PFSK-1 (cell line): ENCODE data around the gene RBCK1.

Experiments
- FOXP2 ChIP-seq: optimal IDR thresholded peaks from 2 replicates; pipeline ENCODE3; 2011; ENCODE audit warnings: borderline replicate concordance, control low read depth, inconsistent platforms; ENCODE audit not compliant: insufficient read depth; ENCODE audit errors: extremely low read length, extremely low read depth
- POLR2AphosphoS5 ChIP-seq: IDR thresholded peaks from 2 replicates; pipeline ENCODE4 v1.6.1; 2012; ENCODE audit warnings: low read depth, mild to moderate bottlenecking, control low read depth, low read length, moderate library complexity
- REST ChIP-seq, 2 experiments: IDR thresholded peaks; 2 replicates each; pipeline versions ENCODE4 v1.6.1 to v1.8.0; 2011 to 2012; ENCODE audit warnings: low read depth in 2 of 2, low read length in 2 of 2, control low read depth in 1 of 2, inconsistent platforms in 1 of 2, mild to moderate bottlenecking in 1 of 2, moderate library complexity in 1 of 2; ENCODE audit not compliant: insufficient read depth in 1 of 2
- SIN3A ChIP-seq: IDR thresholded peaks from 2 replicates; pipeline ENCODE4 v1.6.1; 2012; ENCODE audit warnings: mild to moderate bottlenecking, low read length, moderate library complexity, borderline replicate concordance; ENCODE audit not compliant: insufficient read depth
- TAF1 ChIP-seq: IDR thresholded peaks from 2 replicates; pipeline ENCODE4 v1.6.1; 2012; ENCODE audit warnings: low read length, control low read depth, borderline replicate concordance; ENCODE audit not compliant: insufficient read depth

The RBCK1 gene

DNA sequence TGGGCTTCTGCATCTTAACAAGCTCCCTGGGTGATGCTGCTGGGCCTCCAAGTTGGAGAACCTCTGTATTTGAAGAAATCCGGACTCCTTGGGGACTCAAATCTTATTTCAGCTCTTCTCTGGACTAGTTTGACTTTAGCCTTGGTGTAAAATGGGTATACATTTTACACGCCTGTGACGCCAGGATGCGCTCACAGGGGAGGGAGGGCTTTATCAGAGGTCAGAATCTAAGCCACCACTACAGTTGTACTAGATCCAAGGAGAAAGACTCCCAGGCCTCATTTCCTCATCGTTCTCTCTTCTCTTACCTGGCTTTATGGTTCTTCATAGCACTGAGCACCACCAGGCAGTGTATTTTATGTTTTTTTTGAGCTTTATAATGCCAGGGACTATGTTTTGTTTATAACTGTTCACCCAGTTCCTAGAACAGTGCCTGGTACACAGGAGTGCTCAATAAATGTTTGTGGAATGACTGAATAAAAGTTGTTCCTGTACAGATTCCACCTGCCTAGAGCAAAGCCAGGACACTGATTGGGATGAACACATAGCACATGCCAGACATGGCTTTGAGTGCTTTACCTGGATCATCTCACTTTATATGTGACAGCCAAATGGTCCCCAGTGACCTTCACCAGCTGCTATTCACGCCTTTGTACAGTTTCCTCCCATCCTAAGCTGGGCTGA lies 5.1 kb upstream of the RBCK1 start:
- TF ChIP-seq REST (IDR thresholded peaks at IDR 0.05; ENCODE audit: insufficient read depth in 1 of 2, low read depth in 2 of 2, low read length in 2 of 2): no peak
- no peak for TF ChIP-seq TAF1
- TF ChIP-seq POLR2AphosphoS5: no peak
- TF ChIP-seq SIN3A: no peak

GRCh38 chr20:403582-403957 lies 4.5 kb upstream of the RBCK1 start:
- TF ChIP-seq FOXP2 (no peak), TAF1 (no peak), POLR2AphosphoS5 (no peak), REST (IDR thresholded peaks at IDR 0.05; ENCODE audit: insufficient read depth in 1 of 2, low read depth in 2 of 2, low read length in 2 of 2) (no peak), SIN3A (no peak)

DNA sequence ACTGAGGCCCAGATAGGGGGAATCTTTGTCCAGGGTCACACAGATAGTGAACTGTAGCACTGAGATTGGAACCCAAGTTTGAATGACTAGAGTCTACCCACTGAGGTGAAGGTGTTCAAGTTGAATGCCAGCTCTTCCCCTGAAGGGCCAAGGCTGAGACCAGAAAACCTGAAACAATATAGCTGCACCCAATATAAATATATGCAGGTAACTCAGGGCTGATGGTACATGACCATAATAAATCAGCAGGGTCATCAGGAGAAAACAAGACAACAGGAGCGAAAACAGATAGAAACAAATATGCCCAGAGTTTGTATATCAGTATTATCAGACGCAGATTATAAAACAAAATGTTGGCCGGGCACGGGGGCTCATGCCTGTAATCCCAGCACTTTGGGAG lies 4.0 kb upstream of the RBCK1 start:
- TF ChIP-seq REST (IDR thresholded peaks at IDR 0.05; ENCODE audit: insufficient read depth in 1 of 2, low read depth in 2 of 2, low read length in 2 of 2) (no peak), FOXP2 (no peak), SIN3A (no peak), TAF1 (no peak), POLR2AphosphoS5 (no peak)

- TF ChIP-seq REST (IDR thresholded peaks at IDR 0.05; ENCODE audit: insufficient read depth in 1 of 2, low read depth in 2 of 2, low read length in 2 of 2) (no peak), TAF1 (no peak), FOXP2 (no peak), POLR2AphosphoS5 (no peak), SIN3A (no peak)
Observed at GRCh38 chr20:406200-407132, 1.6 kb upstream of the RBCK1 start.
